HG02798 (cell line): Measurements from ENCODE around the gene TMEM151B.
A peak's percentile ranks its signal among the peaks of the same experiment; 100 is the strongest.
"Not testable (repeated sequence)": the region's sequence is repeated elsewhere in the genome, so short reads cannot be mapped to it uniquely, and the experiment has no call there.

Experiments
- ATAC-seq: cut with Tn5 transposase; IDR thresholded peaks from one replicate; pipeline ENCODE4 v1.9.1; 2021; ENCODE audit warnings: mild to moderate bottlenecking; ENCODE audit not compliant: unreplicated experiment, poor library complexity

TMEM151B gene

GRCh38 chr6:44327096-44327495, 56.8 kb downstream of the TMEM151B start:
- no peak for ATAC-seq

GRCh38 chr6:44327760-44328159, 57.5 kb downstream of the TMEM151B start:
- no peak for ATAC-seq

- ATAC-seq: not testable (repeated sequence)
These were observed 58.0 kb downstream of the TMEM151B start for GRCh38 chr6:44328203-44328602.

- no peak for ATAC-seq
These were observed 59.6 kb downstream of the TMEM151B start for GRCh38 chr6:44329858-44330257.

GRCh38 chr6:44332585-44332984, 62.3 kb downstream of the TMEM151B start:
- ATAC-seq: no peak

- ATAC-seq: no peak
These were observed 63.1 kb downstream of the TMEM151B start for GRCh38 chr6:44333273-44333919.

GRCh38 chr6:44333942-44334341, 63.7 kb downstream of the TMEM151B start:
- ATAC-seq: no peak

- no peak for ATAC-seq
These were observed 65.4 kb downstream of the TMEM151B start for GRCh38 chr6:44335631-44336030.

GRCh38 chr6:44338228-44339122, 68.2 kb downstream of the TMEM151B start:
- ATAC-seq: peak; percentile 71

GRCh38 chr6:44339301-44339700, 69.1 kb downstream of the TMEM151B start:
- ATAC-seq: no peak

- ATAC-seq: no peak
These were observed 69.7 kb downstream of the TMEM151B start for GRCh38 chr6:44339763-44340625.

GRCh38 chr6:44341095-44341890, 71.0 kb downstream of the TMEM151B start:
- ATAC-seq: no peak

- no peak for ATAC-seq
These were observed 71.8 kb downstream of the TMEM151B start for GRCh38 chr6:44342052-44342451.

GRCh38 chr6:44342489-44342888, 72.2 kb downstream of the TMEM151B start, which contains the start of gene SPATS1:
TSS of gene SPATS1 (plus strand) at chr6:44342650. CDS start at chr6:44343096, 446 bp downstream.
- ATAC-seq: no peak

GRCh38 chr6:44346818-44347217, 76.6 kb downstream of the TMEM151B start:
- ATAC-seq: not testable (repeated sequence)

- ATAC-seq: no peak
These were observed 79.8 kb downstream of the TMEM151B start for GRCh38 chr6:44349904-44350649.

GRCh38 chr6:44350650-44350994, 80.4 kb downstream of the TMEM151B start:
- not testable (repeated sequence) for ATAC-seq

- ATAC-seq: no peak
These were observed 82.0 kb downstream of the TMEM151B start for GRCh38 chr6:44352259-44352658.

- ATAC-seq: no peak
These were observed 83.1 kb downstream of the TMEM151B start for GRCh38 chr6:44353336-44353735.
